GM18858 (cell line): Measurements from ENCODE around the gene CC2D2B.
"Not testable (repeated sequence)": the region's sequence is repeated elsewhere in the genome, so short reads cannot be mapped to it uniquely, and the experiment has no call there.

Experiments
- ATAC-seq: cut with Tn5 transposase; IDR thresholded peaks from one replicate; pipeline ENCODE4 v1.9.1; 2021; ENCODE audit not compliant: unreplicated experiment

Gene CC2D2B

GRCh38 chr10:96014473-96015102, 106.8 kb downstream of the CC2D2B start:
- ATAC-seq = no peak

- peak; percentile 68 for ATAC-seq
These were observed 109.5 kb downstream of the CC2D2B start for GRCh38 chr10:96017191-96017687.

- no peak for ATAC-seq
These were observed 113.6 kb downstream of the CC2D2B start for GRCh38 chr10:96021332-96021731.

GRCh38 chr10:96022739-96023138, 115.0 kb downstream of the CC2D2B start:
- no peak for ATAC-seq

GRCh38 chr10:96023168-96023567, 115.4 kb downstream of the CC2D2B start:
- no peak for ATAC-seq

GRCh38 chr10:96025566-96025965, 117.8 kb downstream of the CC2D2B start:
- ATAC-seq = no peak

- ATAC-seq = no peak
These were observed 126.8 kb downstream of the CC2D2B start for GRCh38 chr10:96034625-96035024.

GRCh38 chr10:96038476-96039387, 131.0 kb downstream of the CC2D2B start:
- no peak for ATAC-seq

GRCh38 chr10:96041146-96041545, 133.4 kb downstream of the CC2D2B start:
- ATAC-seq = no peak

- ATAC-seq = peak; percentile 76
These were observed 135.5 kb downstream of the CC2D2B start, which contains the start of gene CCNJ for GRCh38 chr10:96043033-96043892. CCNJ (plus strand) TSS chr10:96043583; CDS start chr10:96044394, 811 bp downstream.

GRCh38 chr10:96043893-96044715, 136.3 kb downstream of the CC2D2B start:
- peak; percentile 17 for ATAC-seq

GRCh38 chr10:96044736-96045135, 137.0 kb downstream of the CC2D2B start:
- ATAC-seq = no peak

- no peak for ATAC-seq
These were observed 138.8 kb downstream of the CC2D2B start for GRCh38 chr10:96046546-96046945.

- no peak for ATAC-seq
These were observed 139.4 kb downstream of the CC2D2B start for GRCh38 chr10:96047004-96047649.

- not testable (repeated sequence) for ATAC-seq
These were observed 140.2 kb downstream of the CC2D2B start for GRCh38 chr10:96047925-96048324.

- ATAC-seq = no peak
These were observed 141.6 kb downstream of the CC2D2B start for GRCh38 chr10:96049340-96049739.

- no peak for ATAC-seq
These were observed 146.2 kb downstream of the CC2D2B start for GRCh38 chr10:96053985-96054384.

- no peak for ATAC-seq
These were observed 149.0 kb downstream of the CC2D2B start for GRCh38 chr10:96056787-96057186.

GRCh38 chr10:96061232-96061631, 153.5 kb downstream of the CC2D2B start:
- no peak for ATAC-seq

GRCh38 chr10:96072674-96073073, 164.9 kb downstream of the CC2D2B start:
- ATAC-seq = no peak
